GM18951 (cell line): Measurements from ENCODE around the gene TMIGD1.
A peak's percentile ranks its signal among the peaks of the same experiment; 100 is the strongest.

ENCODE experiments used
- POLR2A ChIP-seq: IDR thresholded peaks from 4 replicates; pipeline ENCODE4 v1.6.1; 2011; ENCODE audit warnings: mild to moderate bottlenecking; ENCODE audit not compliant: insufficient read length, insufficient read depth; ENCODE audit errors: extremely low read depth
- in situ Hi-C: fragments of 300-500 bp; cut with MboI; formaldehyde crosslinking; loops from one replicate; pipeline ENCODE4 v1.12.0; 2022; ENCODE audit warnings: low sequenced_read_pairs, mixed read lengths, inconsistent platforms; ENCODE audit not compliant: unreplicated experiment

Gene TMIGD1

GRCh38 chr17:30333503-30334360, at the start of gene TMIGD1:
Gene TMIGD1, minus strand, starts transcription at chr17:30334057. Its CDS starts 1,924 bp downstream, at chr17:30332133.
- no peak for TF ChIP-seq POLR2A
- in situ Hi-C loops = loop anchor here (10.0 to 25.0 kb wide), 2 partner anchors 229 to 379 kb away; no protein-coding TSS in a partner anchor

- no peak for TF ChIP-seq POLR2A
- in situ Hi-C loops = no loop called here
These were observed 48.5 kb upstream of the TMIGD1 start for GRCh38 chr17:30382345-30382744.

GRCh38 chr17:30381340-30381659, 47.4 kb upstream of the TMIGD1 start:
- TF ChIP-seq POLR2A = no peak
- in situ Hi-C loops = no loop called here

GRCh38 chr17:30380643-30381339, 46.9 kb upstream of the TMIGD1 start:
- no peak for TF ChIP-seq POLR2A

GRCh38 chr17:30379903-30380381, 46.1 kb upstream of the TMIGD1 start:
- in situ Hi-C loops = no loop called here
- no peak for TF ChIP-seq POLR2A

More at GRCh38 chr17:30380643-30381339, 46.9 kb upstream of the TMIGD1 start:
- in situ Hi-C loops = no loop called here

GRCh38 chr17:30379303-30379902, 45.5 kb upstream of the TMIGD1 start:
- in situ Hi-C loops = no loop called here

GRCh38 chr17:30378825-30379302, 45.0 kb upstream of the TMIGD1 start, which contains the start of gene CPD:
Gene CPD, plus strand, starts transcription at chr17:30378927. Its CDS starts 54 bp downstream, at chr17:30378981.
- in situ Hi-C loops = no loop called here

More at GRCh38 chr17:30379303-30379902, 45.5 kb upstream of the TMIGD1 start:
- TF ChIP-seq POLR2A = no peak

GRCh38 chr17:30378241-30378824, 44.5 kb upstream of the TMIGD1 start:
- in situ Hi-C loops = no loop called here
- no peak for TF ChIP-seq POLR2A

More at GRCh38 chr17:30378825-30379302, 45.0 kb upstream of the TMIGD1 start, which contains the start of gene CPD:
- TF ChIP-seq POLR2A = peak; percentile 86

GRCh38 chr17:30377574-30378240, 43.9 kb upstream of the TMIGD1 start:
- no peak for TF ChIP-seq POLR2A

GRCh38 chr17:30376621-30377452, 43.0 kb upstream of the TMIGD1 start:
- in situ Hi-C loops = no loop called here
- no peak for TF ChIP-seq POLR2A

More at GRCh38 chr17:30377574-30378240, 43.9 kb upstream of the TMIGD1 start:
- in situ Hi-C loops = no loop called here

GRCh38 chr17:30375661-30376060, 41.8 kb upstream of the TMIGD1 start:
- no peak for TF ChIP-seq POLR2A
- in situ Hi-C loops = no loop called here
